Measurements from ENCODE around the gene INO80.

Gene INO80

GRCh38 chr15:40960925-40961324 lies 155.2 kb downstream of the INO80 start:
- no peak for DNase-seq (ENCODE audit: low read depth)
- H3K4me3 ChIP-seq (ENCODE audit: low read depth, low read length) = no peak overlapping the region
- TF ChIP-seq CTCF (conservative IDR thresholded peaks at IDR 0.05; ENCODE audit: low read depth, low read length) = no peak

GRCh38 chr15:40960151-40960885 lies 155.8 kb downstream of the INO80 start:
- no peak for TF ChIP-seq CTCF (conservative IDR thresholded peaks at IDR 0.05; ENCODE audit: low read depth, low read length)
- no peak for DNase-seq (ENCODE audit: low read depth)
- H3K4me3 ChIP-seq (ENCODE audit: low read depth, low read length) = no peak overlapping the region

GRCh38 chr15:40959331-40960141 lies 156.5 kb downstream of the INO80 start:
- DNase-seq (ENCODE audit: low read depth) = no peak
- no peak for TF ChIP-seq CTCF (conservative IDR thresholded peaks at IDR 0.05; ENCODE audit: low read depth, low read length)
- no peak overlapping the region for H3K4me3 ChIP-seq (ENCODE audit: low read depth, low read length)

- no peak overlapping the region for H3K4me3 ChIP-seq (ENCODE audit: low read depth, low read length)
- TF ChIP-seq CTCF (conservative IDR thresholded peaks at IDR 0.05; ENCODE audit: low read depth, low read length) = no peak
- DNase-seq (ENCODE audit: low read depth) = no peak
These were observed 157.4 kb downstream of the INO80 start for GRCh38 chr15:40958723-40959122.

GRCh38 chr15:40958146-40958545 lies 157.9 kb downstream of the INO80 start:
- no peak for TF ChIP-seq CTCF (conservative IDR thresholded peaks at IDR 0.05; ENCODE audit: low read depth, low read length)
- no peak for DNase-seq (ENCODE audit: low read depth)
- H3K4me3 ChIP-seq (ENCODE audit: low read depth, low read length) = no peak overlapping the region

- DNase-seq (ENCODE audit: low read depth) = no peak
- H3K4me3 ChIP-seq (ENCODE audit: low read depth, low read length) = no peak overlapping the region
- no peak for TF ChIP-seq CTCF (conservative IDR thresholded peaks at IDR 0.05; ENCODE audit: low read depth, low read length)
These were observed 158.5 kb downstream of the INO80 start for GRCh38 chr15:40957581-40958051.

Measured in choroid plexus epithelial cell (primary cell).